Loucy (cell line): ENCODE results near the gene PACSIN2.
"Not testable (repeated sequence)": the region's sequence is repeated elsewhere in the genome, so short reads cannot be mapped to it uniquely, and the experiment has no call there.

Experiments used
- H2AFZ ChIP-seq: fragments of 200-600 bp; sonication (generic); 2 replicates; pipeline ENCODE4 v1.6.0; 2016; ENCODE audit warnings: antibody characterized with exemption, mild to moderate bottlenecking, low read length, moderate library complexity
- H3F3A ChIP-seq: fragments of 200-600 bp; 2 replicates; pipeline ENCODE4 v1.6.0; 2016; ENCODE audit warnings: antibody characterized with exemption, low read depth, mild to moderate bottlenecking
- H3K27me3 ChIP-seq: fragments of 200-600 bp; sonication (generic); 2 replicates; pipeline ENCODE4 v1.6.1; 2014; ENCODE audit warnings: low read length, mild to moderate bottlenecking; ENCODE audit not compliant: insufficient read depth, poor library complexity, severe bottlenecking
- H3K36me3 ChIP-seq: fragments of 200-600 bp; sonication (generic); 2 replicates; pipeline ENCODE4 v1.6.1; 2016; ENCODE audit warnings: low read length; ENCODE audit not compliant: insufficient read depth
- H3K4me1 ChIP-seq: fragments of 200-600 bp; sonication (generic); 2 replicates; pipeline ENCODE4 v1.5.1; 2014; ENCODE audit warnings: low read length, mild to moderate bottlenecking; ENCODE audit not compliant: insufficient read depth, poor library complexity, severe bottlenecking
- H3K4me2 ChIP-seq: fragments of 200-600 bp; sonication (generic); 2 replicates; pipeline ENCODE4 v1.6.0; 2014; ENCODE audit warnings: antibody characterized with exemption, low read length, low read depth, mild to moderate bottlenecking; ENCODE audit not compliant: poor library complexity, severe bottlenecking
- H3K4me3 ChIP-seq: fragments of 200-600 bp; sonication (generic); 2 replicates; pipeline ENCODE4 v1.5.1; 2014; ENCODE audit warnings: low read length, mild to moderate bottlenecking, mixed read lengths; ENCODE audit not compliant: poor library complexity, severe bottlenecking
- H3K79me2 ChIP-seq: fragments of 200-600 bp; sonication (generic); 2 replicates; pipeline ENCODE4 v1.6.1; 2014; ENCODE audit warnings: low read length; ENCODE audit not compliant: insufficient read depth
- H3K9ac ChIP-seq: fragments of 200-600 bp; sonication (generic); 2 replicates; pipeline ENCODE4 v1.6.0; 2014; ENCODE audit warnings: mild to moderate bottlenecking, low read depth, low read length, moderate library complexity; ENCODE audit not compliant: poor library complexity, severe bottlenecking
- H3K9me2 ChIP-seq: fragments of 200-600 bp; sonication (generic); replicated peaks from 2 replicates; pipeline ENCODE4 v1.6.1; 2016; ENCODE audit warnings: low read depth, low read length, mixed read lengths
- H3K9me3 ChIP-seq: fragments of 200-600 bp; sonication (generic); 2 replicates; pipeline ENCODE4 v1.6.1; 2014; ENCODE audit warnings: mild to moderate bottlenecking, antibody characterized with exemption, low read length, low read depth; ENCODE audit not compliant: insufficient read depth
- H4K20me1 ChIP-seq: fragments of 200-600 bp; sonication (generic); 2 replicates; pipeline ENCODE4 v1.6.0; 2014; ENCODE audit warnings: antibody characterized with exemption, low read length, mild to moderate bottlenecking; ENCODE audit not compliant: insufficient read depth, poor library complexity, severe bottlenecking
- CTCF ChIP-seq: fragments of 200-600 bp; sonication (generic); conservative IDR thresholded peaks from 2 replicates; pipeline ENCODE4 v1.5.1; 2014; ENCODE audit warnings: mild to moderate bottlenecking, antibody characterized with exemption, low read length
- EZH2phosphoT487 ChIP-seq: fragments of 200-600 bp; IDR thresholded peaks from 2 replicates; pipeline ENCODE4 v1.6.1; 2018; ENCODE audit warnings: antibody characterized with exemption, mild to moderate bottlenecking, moderate library complexity, borderline replicate concordance

The PACSIN2 gene

DNA sequence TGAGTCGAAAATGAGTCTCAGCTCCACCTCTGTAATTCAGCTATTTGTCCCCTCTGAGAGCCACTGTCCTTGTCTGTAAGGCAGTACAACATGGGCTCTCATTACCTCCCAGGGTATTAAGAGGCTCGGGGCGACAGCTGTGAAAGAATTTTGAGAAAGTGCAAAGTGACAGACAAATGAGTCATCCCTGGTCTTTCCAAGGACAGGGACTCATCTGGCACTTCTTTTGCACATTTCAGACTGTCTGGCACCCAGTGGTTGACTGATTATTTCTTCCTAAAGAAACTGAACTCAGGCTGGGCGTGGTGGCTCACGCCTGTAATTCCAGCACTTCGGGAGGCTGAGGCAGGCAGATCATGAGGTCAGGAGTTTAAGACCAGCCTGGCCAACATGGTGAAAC lies 95.8 kb downstream of the PACSIN2 start:
- H3K9me3 ChIP-seq, result no peaks in the 10 kb centered on the region
- no peak overlapping the region for H3K4me3 ChIP-seq
- H3K27me3 ChIP-seq, result no peaks in the 10 kb centered on the region
- H3K4me1 ChIP-seq, result peaks cover 25% of the 10 kb centered on the region
- H3K79me2 ChIP-seq, result peaks cover 87% of the 10 kb centered on the region
- H3F3A ChIP-seq, result no peaks in the 10 kb centered on the region
- no peak overlapping the region for H2AFZ ChIP-seq
- H3K9ac ChIP-seq, result no peak overlapping the region
- peak overlapping the region; percentile 35 for H3K4me2 ChIP-seq
- TF ChIP-seq EZH2phosphoT487 (no peak), CTCF (no peak)
- H4K20me1 ChIP-seq, result peaks cover 27% of the 10 kb centered on the region
- no peaks in the 10 kb centered on the region for H3K36me3 ChIP-seq
- no peaks in the 10 kb centered on the region for H3K9me2 ChIP-seq

DNA sequence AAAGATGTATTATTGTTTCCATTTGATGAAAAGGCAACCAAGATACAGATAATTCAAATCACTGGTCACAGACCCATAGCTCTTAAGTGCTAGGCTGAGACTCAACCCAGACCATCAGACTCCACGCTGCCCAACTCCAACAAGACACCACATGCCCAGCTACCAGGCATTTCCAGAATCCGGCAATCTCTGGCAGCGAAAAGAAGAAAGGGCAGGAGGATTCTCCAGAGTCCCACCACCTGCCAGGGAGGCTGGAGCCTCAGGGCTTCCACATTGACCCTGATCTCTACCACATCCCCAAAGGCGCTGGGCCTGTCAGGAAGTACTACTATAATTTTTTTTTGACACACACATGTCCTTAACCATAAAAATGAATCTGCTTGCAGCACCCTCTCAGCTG lies 96.4 kb downstream of the PACSIN2 start:
- Histone ChIP-seq H3K9ac (no peak overlapping the region), H3K36me3 (no peaks in the 10 kb centered on the region), H3F3A (no peaks in the 10 kb centered on the region), H3K27me3 (no peaks in the 10 kb centered on the region), H3K4me3 (no peak overlapping the region), H3K9me3 (no peaks in the 10 kb centered on the region), H3K9me2 (no peaks in the 10 kb centered on the region), H3K79me2 (peaks cover 87% of the 10 kb centered on the region), H3K4me1 (peaks cover 20% of the 10 kb centered on the region), H2AFZ (no peak overlapping the region), H4K20me1 (peaks cover 29% of the 10 kb centered on the region), H3K4me2 (peak overlapping the region; percentile 35)
- TF ChIP-seq EZH2phosphoT487, result no peak
- no peak for TF ChIP-seq CTCF

DNA sequence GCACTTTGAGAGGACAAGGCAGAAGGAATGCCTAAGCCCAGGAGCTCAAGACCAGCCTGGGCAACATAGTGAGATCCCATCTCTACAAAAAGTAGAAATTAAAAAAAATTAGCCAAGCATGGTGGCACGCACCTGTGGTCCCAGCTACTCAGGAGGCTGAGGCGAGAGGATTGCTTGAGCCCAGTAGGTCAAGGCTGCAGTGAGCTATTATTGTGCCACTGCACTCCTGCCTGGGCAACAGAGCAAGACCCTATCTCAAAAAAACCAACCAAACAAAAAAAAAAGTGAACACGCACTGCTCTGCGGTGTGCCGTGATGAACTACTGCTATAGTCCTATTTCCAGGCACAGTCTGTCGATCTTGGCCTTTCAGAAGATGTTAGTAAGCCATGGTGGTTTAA lies 97.6 kb downstream of the PACSIN2 start:
- Histone ChIP-seq H4K20me1 (peaks cover 29% of the 10 kb centered on the region), H3K79me2 (peaks cover 88% of the 10 kb centered on the region), H3K4me1 (peaks cover 20% of the 10 kb centered on the region)
- H3K9me3 ChIP-seq, H3K27me3 ChIP-seq, H3K9me2 ChIP-seq, H2AFZ ChIP-seq, H3K4me2 ChIP-seq, H3K36me3 ChIP-seq, H3K9ac ChIP-seq, H3F3A ChIP-seq, H3K4me3 ChIP-seq: not testable (repeated sequence)

GRCh38 chr22:42915980-42916765 lies 98.8 kb downstream of the PACSIN2 start:
- H3K4me2 ChIP-seq, result no peak overlapping the region
- no peak overlapping the region for H2AFZ ChIP-seq
- H3K27me3 ChIP-seq, result no peaks in the 10 kb centered on the region
- H3K9ac ChIP-seq, result no peak overlapping the region
- no peaks in the 10 kb centered on the region for H3F3A ChIP-seq
- H4K20me1 ChIP-seq, result peaks cover 29% of the 10 kb centered on the region
- peaks cover 5% of the 10 kb centered on the region; the same call in 1 of the 2 replicates for H3K36me3 ChIP-seq
- H3K4me3 ChIP-seq, result no peak overlapping the region
- no peaks in the 10 kb centered on the region for H3K9me2 ChIP-seq
- H3K79me2 ChIP-seq, result peaks cover 82% of the 10 kb centered on the region
- no peaks in the 10 kb centered on the region for H3K9me3 ChIP-seq
- no peak for TF ChIP-seq CTCF
- H3K4me1 ChIP-seq, result peaks cover 15% of the 10 kb centered on the region
